Measurements from ENCODE around the gene B3GNT9.

B3GNT9 gene

GRCh38 chr16:67190448-67191399 is 39.9 kb upstream of the B3GNT9 start:
- Mint-ChIP-seq H3K4me1 (peaks cover 31% of the 10 kb centered on the region), H3K4me3 (peak overlapping the region; percentile 90)

GRCh38 chr16:67190041-67190440 is 39.2 kb upstream of the B3GNT9 start, which contains the start of gene EXOC3L1:
TSS of gene EXOC3L1 (minus strand) at chr16:67190136. CDS start at chr16:67189676, 460 bp downstream.
- Mint-ChIP-seq H3K36me3 (ENCODE audit: low read depth) (peaks cover 22% of the 10 kb centered on the region), H3K4me1 (peaks cover 37% of the 10 kb centered on the region), H3K9me3 (no peaks in the 10 kb centered on the region), H3K27ac (no peak within 1 kb of the TSS), H3K27me3 (peaks cover 8% of the 10 kb centered on the region), H3K4me3 (peak within 1 kb of the TSS; percentile 90)
- no peak for DNase-seq
- ATAC-seq = no peak

More at GRCh38 chr16:67190448-67191399, 39.9 kb upstream of the B3GNT9 start:
- Mint-ChIP-seq H3K36me3 (ENCODE audit: low read depth) (peaks cover 27% of the 10 kb centered on the region), H3K9me3 (no peaks in the 10 kb centered on the region), H3K27ac (peak overlapping the region; percentile 79), H3K27me3 (peaks cover under 1% of the 10 kb centered on the region)
- DNase-seq (no peak), ATAC-seq (no peak)

GRCh38 chr16:67188798-67189197 is 38.0 kb upstream of the B3GNT9 start:
- peaks cover 9% of the 10 kb centered on the region for H3K27me3 Mint-ChIP-seq
- H3K4me1 Mint-ChIP-seq = peaks cover 35% of the 10 kb centered on the region
- DNase-seq (no peak), ATAC-seq (no peak)
- H3K4me3 Mint-ChIP-seq = no peak overlapping the region
- no peak overlapping the region for H3K27ac Mint-ChIP-seq
- H3K36me3 Mint-ChIP-seq (ENCODE audit: low read depth) = peaks cover 10% of the 10 kb centered on the region
- H3K9me3 Mint-ChIP-seq = no peaks in the 10 kb centered on the region

GRCh38 chr16:67188323-67188722 is 37.5 kb upstream of the B3GNT9 start:
- ATAC-seq = no peak
- DNase-seq = no peak
- H3K27me3 Mint-ChIP-seq = peaks cover 9% of the 10 kb centered on the region
- H3K9me3 Mint-ChIP-seq = no peaks in the 10 kb centered on the region
- H3K36me3 Mint-ChIP-seq (ENCODE audit: low read depth) = peaks cover 9% of the 10 kb centered on the region
- peak overlapping the region; percentile 39 for H3K27ac Mint-ChIP-seq
- H3K4me3 Mint-ChIP-seq = no peak overlapping the region
- H3K4me1 Mint-ChIP-seq = peaks cover 31% of the 10 kb centered on the region

GRCh38 chr16:67187175-67187890 is 36.5 kb upstream of the B3GNT9 start:
- no peak for ATAC-seq
- no peaks in the 10 kb centered on the region for H3K9me3 Mint-ChIP-seq
- no peak overlapping the region for H3K4me3 Mint-ChIP-seq
- no peak overlapping the region for H3K27ac Mint-ChIP-seq
- no peaks in the 10 kb centered on the region for H3K36me3 Mint-ChIP-seq (ENCODE audit: low read depth)
- no peak for DNase-seq
- peaks cover 22% of the 10 kb centered on the region for H3K4me1 Mint-ChIP-seq
- peaks cover 9% of the 10 kb centered on the region for H3K27me3 Mint-ChIP-seq

- no peaks in the 10 kb centered on the region for H3K36me3 Mint-ChIP-seq (ENCODE audit: low read depth)
- H3K4me3 Mint-ChIP-seq = no peak overlapping the region
- ATAC-seq = no peak
- DNase-seq = no peak
- peaks cover 19% of the 10 kb centered on the region for H3K4me1 Mint-ChIP-seq
- H3K27me3 Mint-ChIP-seq = peaks cover 9% of the 10 kb centered on the region
- H3K9me3 Mint-ChIP-seq = no peaks in the 10 kb centered on the region
- H3K27ac Mint-ChIP-seq = no peak overlapping the region
Observed at GRCh38 chr16:67186550-67186950, 35.8 kb upstream of the B3GNT9 start.

- H3K9me3 Mint-ChIP-seq = no peaks in the 10 kb centered on the region
- DNase-seq (no peak), ATAC-seq (no peak)
- peaks cover 9% of the 10 kb centered on the region for H3K27me3 Mint-ChIP-seq
- H3K27ac Mint-ChIP-seq = no peak overlapping the region
- H3K36me3 Mint-ChIP-seq (ENCODE audit: low read depth) = no peaks in the 10 kb centered on the region
- H3K4me3 Mint-ChIP-seq = peak overlapping the region; percentile 72
- H3K4me1 Mint-ChIP-seq = peaks cover 15% of the 10 kb centered on the region
Observed at GRCh38 chr16:67185651-67186134, 34.9 kb upstream of the B3GNT9 start.

- Mint-ChIP-seq H3K27ac (peak overlapping the region; percentile 54), H3K27me3 (peaks cover 9% of the 10 kb centered on the region), H3K36me3 (ENCODE audit: low read depth) (no peaks in the 10 kb centered on the region), H3K9me3 (no peaks in the 10 kb centered on the region), H3K4me3 (peak overlapping the region; percentile 72), H3K4me1 (peaks cover 15% of the 10 kb centered on the region)
- peak; percentile 34 for ATAC-seq
- peak; percentile 92 for DNase-seq
Observed at GRCh38 chr16:67184995-67185650, 34.3 kb upstream of the B3GNT9 start.

GRCh38 chr16:67184453-67184994 is 33.7 kb upstream of the B3GNT9 start:
- Mint-ChIP-seq H3K27me3 (peaks cover 12% of the 10 kb centered on the region), H3K36me3 (ENCODE audit: low read depth) (no peaks in the 10 kb centered on the region), H3K9me3 (no peaks in the 10 kb centered on the region), H3K27ac (no peak overlapping the region), H3K4me3 (peak overlapping the region; percentile 72), H3K4me1 (peaks cover 15% of the 10 kb centered on the region)
- ATAC-seq (no peak), DNase-seq (no peak)

- ATAC-seq (peak; percentile 94), DNase-seq (peak; percentile 91)
- H3K4me1 Mint-ChIP-seq = peaks cover 15% of the 10 kb centered on the region
- no peaks in the 10 kb centered on the region for H3K36me3 Mint-ChIP-seq (ENCODE audit: low read depth)
- H3K4me3 Mint-ChIP-seq = peak within 1 kb of the TSS; percentile 72
- H3K9me3 Mint-ChIP-seq = no peaks in the 10 kb centered on the region
- H3K27ac Mint-ChIP-seq = no peak within 1 kb of the TSS
- H3K27me3 Mint-ChIP-seq = peaks cover 19% of the 10 kb centered on the region
Observed at GRCh38 chr16:67183627-67184452, 33.0 kb upstream of the B3GNT9 start, which contains the start of gene MATCAP1. TSS of gene MATCAP1 (minus strand) at chr16:67183963. CDS start at chr16:67180610, 3,353 bp downstream.

- no peak overlapping the region for H3K4me3 Mint-ChIP-seq
- H3K27me3 Mint-ChIP-seq = peaks cover 23% of the 10 kb centered on the region
- no peak overlapping the region for H3K27ac Mint-ChIP-seq
- ATAC-seq = no peak
- no peak for DNase-seq
- H3K9me3 Mint-ChIP-seq = no peaks in the 10 kb centered on the region
- H3K36me3 Mint-ChIP-seq (ENCODE audit: low read depth) = no peaks in the 10 kb centered on the region
- H3K4me1 Mint-ChIP-seq = peaks cover 19% of the 10 kb centered on the region
Observed at GRCh38 chr16:67183284-67183626, 32.5 kb upstream of the B3GNT9 start.

GRCh38 chr16:67182288-67182687 is 31.5 kb upstream of the B3GNT9 start:
- H3K27me3 Mint-ChIP-seq = peaks cover 28% of the 10 kb centered on the region
- DNase-seq (no peak), ATAC-seq (no peak)
- no peak overlapping the region for H3K4me3 Mint-ChIP-seq
- H3K9me3 Mint-ChIP-seq = no peaks in the 10 kb centered on the region
- H3K36me3 Mint-ChIP-seq (ENCODE audit: low read depth) = no peaks in the 10 kb centered on the region
- H3K4me1 Mint-ChIP-seq = peaks cover 24% of the 10 kb centered on the region
- no peak overlapping the region for H3K27ac Mint-ChIP-seq

- no peak overlapping the region for H3K4me3 Mint-ChIP-seq
- no peak for DNase-seq
- H3K9me3 Mint-ChIP-seq = no peaks in the 10 kb centered on the region
- H3K27me3 Mint-ChIP-seq = peaks cover 35% of the 10 kb centered on the region
- no peaks in the 10 kb centered on the region for H3K36me3 Mint-ChIP-seq (ENCODE audit: low read depth)
- peaks cover 27% of the 10 kb centered on the region for H3K4me1 Mint-ChIP-seq
- ATAC-seq = no peak
- no peak overlapping the region for H3K27ac Mint-ChIP-seq
Observed at GRCh38 chr16:67181346-67181745, 30.5 kb upstream of the B3GNT9 start.

Data from activated naive CD8-positive, alpha-beta T cell treated with anti-CD3 and anti-CD28 coated beads, Interleukin-2, amount 50 U/mL, for 24 hours (primary cell).